PC-9 (cell line): ENCODE measurements around the gene WFDC5. TPM values are rescaled to one million over a fixed set of nuclear protein-coding genes. Genes with fewer than 3 reads are reported as not detected.

Experiments
- BruUV-seq: library from RNA; stranded (reverse); fragments of 400-500 nt; replicated peaks from 2 replicates; lab custom pipeline; 2021; lab: Mats Ljungman, UMichigan
- CTCF ChIA-PET: fragments of 300-600 bp; sonication (Branson Sonifier 250); formaldehyde crosslinking; loops from one replicate; lab custom pipeline; 2022; ENCODE audit warnings: antibody characterized with exemption; lab: Charles Lee
- POLR2A ChIA-PET: fragments of 300-600 bp; sonication (Branson Sonifier 250); formaldehyde crosslinking; loops from one replicate; lab custom pipeline; 2022; ENCODE audit warnings: antibody characterized with exemption; ENCODE audit not compliant: unreplicated experiment; lab: Charles Lee
- DNase-seq, 2 experiments: peaks; one replicate each; pipeline versions ENCODE4 v3.0.0 to v3.0.0-alpha.2; 2015 to 2022; ENCODE audit warnings: mixed read lengths in 1 of 2
- H2AFZ ChIP-seq: fragments of 200-600 bp; sonication (generic); 2 replicates; pipeline ENCODE4 v1.8.1; 2017; ENCODE audit warnings: antibody characterized with exemption
- H3F3A ChIP-seq: fragments of 200-600 bp; sonication (generic); 2 replicates; pipeline ENCODE4 v1.8.1; 2017; ENCODE audit warnings: antibody characterized with exemption, mild to moderate bottlenecking, low read depth; ENCODE audit not compliant: insufficient read depth
- H3K27ac ChIP-seq: fragments of 200-600 bp; sonication (generic); 2 replicates; pipeline ENCODE4 v1.6.1; 2016; ENCODE audit warnings: mixed run types
- H3K27me3 ChIP-seq: fragments of 200-600 bp; sonication (generic); 2 replicates; pipeline ENCODE4 v1.6.1; 2016; ENCODE audit warnings: low read depth, mixed run types; ENCODE audit not compliant: insufficient read depth
- H3K36me3 ChIP-seq: fragments of 200-600 bp; sonication (generic); 2 replicates; pipeline ENCODE4 v1.6.1; 2016; ENCODE audit warnings: low read depth, mixed run types
- H3K4me1 ChIP-seq: fragments of 200-600 bp; sonication (generic); replicated peaks from 2 replicates; pipeline ENCODE4 v1.6.1; 2016; ENCODE audit warnings: mixed run types; ENCODE audit not compliant: insufficient read depth
- H3K4me2 ChIP-seq: fragments of 200-600 bp; sonication (generic); 2 replicates; pipeline ENCODE4 v1.6.1; 2017; ENCODE audit warnings: mixed run types
- H3K4me3 ChIP-seq: fragments of 200-600 bp; sonication (generic); 2 replicates; pipeline ENCODE4 v1.6.1; 2016; ENCODE audit warnings: mixed run types
- H3K79me2 ChIP-seq: fragments of 200-600 bp; sonication (generic); 2 replicates; pipeline ENCODE4 v1.6.1; 2017; ENCODE audit warnings: low read depth, mixed run types
- H3K9me2 ChIP-seq: fragments of 200-600 bp; sonication (generic); 2 replicates; pipeline ENCODE4 v1.8.1; 2017; ENCODE audit warnings: mild to moderate bottlenecking; ENCODE audit not compliant: insufficient read depth
- H3K9me3 ChIP-seq: fragments of 200-600 bp; sonication (generic); 2 replicates; pipeline ENCODE4 v1.8.1; 2016; ENCODE audit warnings: low read depth; ENCODE audit not compliant: insufficient read depth
- H4K20me1 ChIP-seq: fragments of 200-600 bp; sonication (generic); 2 replicates; pipeline ENCODE4 v1.8.1; 2017; ENCODE audit not compliant: insufficient read depth
- EZH2 ChIP-seq: fragments of 200-600 bp; sonication (generic); IDR thresholded peaks from 2 replicates; pipeline ENCODE4 v1.8.0; 2017; ENCODE audit warnings: antibody characterized with exemption, low read depth
- intact Hi-C: fragments of 100-400 bp; cut with micrococcal nuclease; formaldehyde crosslinking; loops from one replicate; pipeline ENCODE4 v1.10.0; 2022; ENCODE audit not compliant: unreplicated experiment
- total RNA-seq: library from RNA; stranded (reverse); gene quantifications from 2 replicates; pipeline ENCODE4 v1.2.3, GENCODE V29; 2021
- TF ChIP-seq, protein P1 (sequence below): fragments of 200-600 bp; sonication (generic); conservative IDR thresholded peaks from 2 replicates; pipeline ENCODE4 v1.6.1; 2017; ENCODE audit warnings: mixed run types, antibody characterized with exemption, mild to moderate bottlenecking, moderate library complexity

Gene WFDC5
- total RNA-seq, 1 experiment from 2014 or later = not detected

DNA sequence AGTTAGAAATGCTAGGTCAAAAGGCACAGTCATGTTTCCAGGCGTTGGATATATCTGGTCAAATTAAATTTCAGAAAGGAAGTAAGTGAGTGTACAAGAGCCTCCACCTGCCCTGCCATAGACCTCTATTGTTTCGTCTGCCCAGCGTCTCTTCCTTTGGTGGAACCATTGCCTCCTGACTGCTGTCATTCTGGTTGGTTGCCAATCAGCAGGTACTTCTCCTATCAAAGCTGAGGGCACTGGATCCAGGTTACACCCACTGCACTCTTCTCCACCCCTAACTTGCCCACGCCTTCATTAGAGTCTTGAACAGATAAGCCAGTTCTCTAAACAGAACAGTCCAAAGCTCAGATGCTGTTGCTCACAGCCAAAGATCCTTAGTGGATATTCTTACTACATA, 2.6 kb upstream of the WFDC5 start:
- intact Hi-C loops = no loop called here
- Histone ChIP-seq H3K4me2 (no peak overlapping the region), H3K79me2 (no peaks in the 10 kb centered on the region), H3K9me3 (no peaks in the 10 kb centered on the region), H3F3A (no peaks in the 10 kb centered on the region), H3K36me3 (no peaks in the 10 kb centered on the region), H4K20me1 (no peaks in the 10 kb centered on the region), H3K27me3 (no peaks in the 10 kb centered on the region), H3K4me1 (no peaks in the 10 kb centered on the region), H2AFZ (no peak overlapping the region), H3K4me3 (no peak overlapping the region), H3K9me2 (no peaks in the 10 kb centered on the region), H3K27ac (no peak overlapping the region)
- no peak for DNase-seq
- CTCF ChIA-PET = no interaction called here
- no TSS peak for BruUV-seq
- POLR2A ChIA-PET = no interaction called here
- TF ChIP-seq EZH2 = no peak
- TF ChIP-seq, protein P1, sequence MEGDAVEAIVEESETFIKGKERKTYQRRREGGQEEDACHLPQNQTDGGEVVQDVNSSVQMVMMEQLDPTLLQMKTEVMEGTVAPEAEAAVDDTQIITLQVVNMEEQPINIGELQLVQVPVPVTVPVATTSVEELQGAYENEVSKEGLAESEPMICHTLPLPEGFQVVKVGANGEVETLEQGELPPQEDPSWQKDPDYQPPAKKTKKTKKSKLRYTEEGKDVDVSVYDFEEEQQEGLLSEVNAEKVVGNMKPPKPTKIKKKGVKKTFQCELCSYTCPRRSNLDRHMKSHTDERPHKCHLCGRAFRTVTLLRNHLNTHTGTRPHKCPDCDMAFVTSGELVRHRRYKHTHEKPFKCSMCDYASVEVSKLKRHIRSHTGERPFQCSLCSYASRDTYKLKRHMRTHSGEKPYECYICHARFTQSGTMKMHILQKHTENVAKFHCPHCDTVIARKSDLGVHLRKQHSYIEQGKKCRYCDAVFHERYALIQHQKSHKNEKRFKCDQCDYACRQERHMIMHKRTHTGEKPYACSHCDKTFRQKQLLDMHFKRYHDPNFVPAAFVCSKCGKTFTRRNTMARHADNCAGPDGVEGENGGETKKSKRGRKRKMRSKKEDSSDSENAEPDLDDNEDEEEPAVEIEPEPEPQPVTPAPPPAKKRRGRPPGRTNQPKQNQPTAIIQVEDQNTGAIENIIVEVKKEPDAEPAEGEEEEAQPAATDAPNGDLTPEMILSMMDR = no peak

DNA sequence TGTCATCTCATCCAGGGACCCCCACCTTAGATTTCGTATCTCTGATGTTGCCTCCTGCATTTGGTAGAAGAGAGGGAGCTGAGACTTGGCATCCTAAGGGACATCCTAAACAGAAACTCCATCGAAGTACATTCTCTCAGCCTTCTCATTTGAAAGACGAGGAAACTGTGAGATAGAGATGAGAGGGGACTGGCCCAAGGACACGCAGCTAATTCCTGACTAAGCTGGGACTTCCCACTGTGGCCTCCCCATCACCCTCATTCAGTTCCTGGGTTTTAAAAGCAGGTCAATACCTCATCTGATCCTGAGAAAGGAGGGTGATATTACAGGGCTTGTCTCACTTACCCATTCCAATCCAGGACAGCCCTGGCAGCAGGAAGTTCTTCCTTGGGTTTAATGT, 855 bp upstream of the WFDC5 start:
- no peak for DNase-seq
- no peak overlapping the region for H3K27ac ChIP-seq
- no peak overlapping the region for H3K4me2 ChIP-seq
- POLR2A ChIA-PET = no interaction called here
- H2AFZ ChIP-seq = no peak overlapping the region
- H3K79me2 ChIP-seq = no peaks in the 10 kb centered on the region
- H3K4me1 ChIP-seq = no peaks in the 10 kb centered on the region
- no peaks in the 10 kb centered on the region for H3K36me3 ChIP-seq
- no peaks in the 10 kb centered on the region for H3K27me3 ChIP-seq
- CTCF ChIA-PET = interaction anchor here (1.2 to 1.4 kb wide), 2 partner anchors 10 to 114 kb away, joined by 3 to 6 read pairs; no protein-coding TSS in a partner anchor
- BruUV-seq = no TSS peak
- no peak overlapping the region for H3K4me3 ChIP-seq
- no peaks in the 10 kb centered on the region for H4K20me1 ChIP-seq
- no peaks in the 10 kb centered on the region for H3K9me2 ChIP-seq
- intact Hi-C loops = no loop called here
- TF ChIP-seq, protein P1 = no peak
- TF ChIP-seq EZH2 = no peak
- no peaks in the 10 kb centered on the region for H3F3A ChIP-seq
- no peaks in the 10 kb centered on the region for H3K9me3 ChIP-seq

DNA sequence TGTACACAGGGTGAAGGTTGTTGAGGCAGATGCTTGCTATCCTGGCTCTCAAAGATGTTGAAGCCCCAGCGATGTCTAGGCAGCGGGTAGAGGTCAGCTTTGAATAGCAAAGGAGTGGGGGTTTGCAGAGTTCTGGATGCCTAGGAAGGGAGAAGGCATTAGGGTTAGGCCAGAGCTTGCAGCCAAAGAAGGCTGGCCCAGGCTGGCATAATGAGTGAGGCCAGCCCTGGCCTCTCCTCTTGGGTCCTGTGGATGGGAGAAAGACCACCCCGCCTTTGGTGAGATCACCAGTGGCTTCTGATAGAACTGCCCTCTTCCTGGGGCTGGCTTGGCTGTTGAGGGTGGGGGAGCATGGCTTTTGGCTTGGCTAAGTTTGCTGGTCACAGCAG, 406 bp upstream of the WFDC5 start:
- POLR2A ChIA-PET = no interaction called here
- Histone ChIP-seq H3K4me2 (no peak overlapping the region), H3K9me2 (no peaks in the 10 kb centered on the region), H3K27me3 (no peaks in the 10 kb centered on the region), H3K79me2 (no peaks in the 10 kb centered on the region), H3K4me3 (no peak overlapping the region), H3K36me3 (no peaks in the 10 kb centered on the region), H3K4me1 (no peaks in the 10 kb centered on the region), H3F3A (no peaks in the 10 kb centered on the region), H4K20me1 (no peaks in the 10 kb centered on the region), H2AFZ (no peak overlapping the region), H3K9me3 (no peaks in the 10 kb centered on the region), H3K27ac (no peak overlapping the region)
- TF ChIP-seq EZH2 = no peak
- TF ChIP-seq, protein P1 = no peak
- DNase-seq = no peak
- intact Hi-C loops = no loop called here
- CTCF ChIA-PET = interaction anchor here (0.6 to 1.4 kb wide), 3 partner anchors 9 to 130 kb away, joined by 3 to 6 read pairs (median 3); no protein-coding TSS in a partner anchor
- BruUV-seq = no TSS peak
